Activated naive CD4-positive, alpha-beta T cell treated with anti-CD3 and anti-CD28 coated beads, Interleukin-2, amount 50 U/mL, for 24 hours (primary cell): ENCODE results near the gene AGAP1.
"Not testable (repeated sequence)": the region's sequence is repeated elsewhere in the genome, so short reads cannot be mapped to it uniquely, and the experiment has no call there.

ENCODE experiments used
- H3K27ac Mint-ChIP-seq: one replicate; pipeline ENCODE4 v1.8.0; 2021; ENCODE audit warnings: mild to moderate bottlenecking, mixed read lengths
- H3K27me3 Mint-ChIP-seq: one replicate; pipeline ENCODE4 v1.8.0; 2021; ENCODE audit warnings: mixed read lengths
- H3K36me3 Mint-ChIP-seq: one replicate; pipeline ENCODE4 v1.8.0; 2021; ENCODE audit warnings: mixed read lengths
- H3K4me1 Mint-ChIP-seq: one replicate; pipeline ENCODE4 v1.8.0; 2021; ENCODE audit warnings: mixed read lengths
- H3K4me3 Mint-ChIP-seq: one replicate; pipeline ENCODE4 v1.8.0; 2021; ENCODE audit warnings: mild to moderate bottlenecking, mixed read lengths
- H3K9me3 Mint-ChIP-seq: one replicate; pipeline ENCODE4 v1.8.0; 2021; ENCODE audit warnings: mixed read lengths

The AGAP1 gene

GRCh38 chr2:235747001-235747785 is 253.3 kb downstream of the AGAP1 start:
- H3K27me3 Mint-ChIP-seq, result peaks cover 6% of the 10 kb centered on the region
- H3K4me3 Mint-ChIP-seq, result no peak overlapping the region
- H3K36me3 Mint-ChIP-seq, result no peaks in the 10 kb centered on the region
- no peaks in the 10 kb centered on the region for H3K9me3 Mint-ChIP-seq
- no peak overlapping the region for H3K27ac Mint-ChIP-seq
- H3K4me1 Mint-ChIP-seq, result no peaks in the 10 kb centered on the region

- Mint-ChIP-seq H3K27ac (no peak overlapping the region), H3K36me3 (no peaks in the 10 kb centered on the region)
These were observed 253.9 kb downstream of the AGAP1 start for GRCh38 chr2:235747786-235748091.

GRCh38 chr2:235749121-235749770 is 255.4 kb downstream of the AGAP1 start:
- Mint-ChIP-seq H3K4me1 (no peaks in the 10 kb centered on the region), H3K27me3 (peaks cover 6% of the 10 kb centered on the region), H3K27ac (no peak overlapping the region), H3K36me3 (no peaks in the 10 kb centered on the region), H3K4me3 (no peak overlapping the region), H3K9me3 (no peaks in the 10 kb centered on the region)

More at GRCh38 chr2:235747786-235748091, 253.9 kb downstream of the AGAP1 start:
- peaks cover 6% of the 10 kb centered on the region for H3K27me3 Mint-ChIP-seq
- H3K4me3 Mint-ChIP-seq, result no peak overlapping the region
- H3K4me1 Mint-ChIP-seq, result no peaks in the 10 kb centered on the region
- no peaks in the 10 kb centered on the region for H3K9me3 Mint-ChIP-seq

GRCh38 chr2:235749771-235750160 is 255.9 kb downstream of the AGAP1 start:
- H3K36me3 Mint-ChIP-seq, result no peaks in the 10 kb centered on the region
- H3K9me3 Mint-ChIP-seq, result no peaks in the 10 kb centered on the region
- no peak overlapping the region for H3K27ac Mint-ChIP-seq
- no peaks in the 10 kb centered on the region for H3K4me1 Mint-ChIP-seq
- peaks cover 6% of the 10 kb centered on the region for H3K27me3 Mint-ChIP-seq
- no peak overlapping the region for H3K4me3 Mint-ChIP-seq

- H3K27ac Mint-ChIP-seq, result no peak overlapping the region
- H3K27me3 Mint-ChIP-seq, result peaks cover 6% of the 10 kb centered on the region
These were observed 259.0 kb downstream of the AGAP1 start for GRCh38 chr2:235752846-235753245.

GRCh38 chr2:235754357-235755207 is 260.7 kb downstream of the AGAP1 start:
- no peaks in the 10 kb centered on the region for H3K36me3 Mint-ChIP-seq
- H3K9me3 Mint-ChIP-seq, result no peaks in the 10 kb centered on the region
- no peak overlapping the region for H3K27ac Mint-ChIP-seq
- peaks cover 6% of the 10 kb centered on the region for H3K27me3 Mint-ChIP-seq
- H3K4me3 Mint-ChIP-seq, result no peak overlapping the region
- no peaks in the 10 kb centered on the region for H3K4me1 Mint-ChIP-seq

More at GRCh38 chr2:235752846-235753245, 259.0 kb downstream of the AGAP1 start:
- H3K36me3 Mint-ChIP-seq, result no peaks in the 10 kb centered on the region
- H3K4me1 Mint-ChIP-seq, result no peaks in the 10 kb centered on the region
- no peaks in the 10 kb centered on the region for H3K9me3 Mint-ChIP-seq
- H3K4me3 Mint-ChIP-seq, result no peak overlapping the region

- no peak overlapping the region for H3K4me3 Mint-ChIP-seq
- H3K4me1 Mint-ChIP-seq, result no peaks in the 10 kb centered on the region
- no peaks in the 10 kb centered on the region for H3K9me3 Mint-ChIP-seq
- peaks cover 4% of the 10 kb centered on the region for H3K27me3 Mint-ChIP-seq
- no peaks in the 10 kb centered on the region for H3K36me3 Mint-ChIP-seq
- no peak overlapping the region for H3K27ac Mint-ChIP-seq
These were observed 262.6 kb downstream of the AGAP1 start for GRCh38 chr2:235756491-235756890.

- no peaks in the 10 kb centered on the region for H3K4me1 Mint-ChIP-seq
- no peaks in the 10 kb centered on the region for H3K36me3 Mint-ChIP-seq
- H3K27me3 Mint-ChIP-seq, result no peaks in the 10 kb centered on the region
- H3K9me3 Mint-ChIP-seq, result no peaks in the 10 kb centered on the region
- H3K27ac Mint-ChIP-seq, result no peak overlapping the region
- no peak overlapping the region for H3K4me3 Mint-ChIP-seq
These were observed 263.4 kb downstream of the AGAP1 start for GRCh38 chr2:235757212-235757611.

GRCh38 chr2:235757640-235758039 is 263.8 kb downstream of the AGAP1 start:
- no peak overlapping the region for H3K4me3 Mint-ChIP-seq
- H3K9me3 Mint-ChIP-seq, result no peaks in the 10 kb centered on the region
- no peaks in the 10 kb centered on the region for H3K4me1 Mint-ChIP-seq
- H3K27ac Mint-ChIP-seq, result no peak overlapping the region
- H3K36me3 Mint-ChIP-seq, result no peaks in the 10 kb centered on the region
- H3K27me3 Mint-ChIP-seq, result no peaks in the 10 kb centered on the region

- Mint-ChIP-seq H3K4me1 (peaks cover 3% of the 10 kb centered on the region), H3K27ac (no peak overlapping the region), H3K9me3 (no peaks in the 10 kb centered on the region), H3K4me3 (no peak overlapping the region), H3K36me3 (no peaks in the 10 kb centered on the region), H3K27me3 (peaks cover under 1% of the 10 kb centered on the region)
These were observed 269.2 kb downstream of the AGAP1 start for GRCh38 chr2:235762832-235763598.

GRCh38 chr2:235763816-235764215 is 270.0 kb downstream of the AGAP1 start:
- Mint-ChIP-seq H3K4me1 (peaks cover 3% of the 10 kb centered on the region), H3K9me3 (no peaks in the 10 kb centered on the region), H3K27me3 (peaks cover 1% of the 10 kb centered on the region), H3K36me3 (no peaks in the 10 kb centered on the region), H3K27ac (no peak overlapping the region), H3K4me3 (no peak overlapping the region)

GRCh38 chr2:235764478-235764877 is 270.6 kb downstream of the AGAP1 start:
- H3K9me3 Mint-ChIP-seq, H3K27me3 Mint-ChIP-seq, H3K36me3 Mint-ChIP-seq, H3K27ac Mint-ChIP-seq, H3K4me1 Mint-ChIP-seq, H3K4me3 Mint-ChIP-seq: not testable (repeated sequence)

- H3K4me3 Mint-ChIP-seq, result no peak overlapping the region
- H3K36me3 Mint-ChIP-seq, result no peaks in the 10 kb centered on the region
- H3K27me3 Mint-ChIP-seq, result peaks cover 1% of the 10 kb centered on the region
- H3K9me3 Mint-ChIP-seq, result no peaks in the 10 kb centered on the region
- H3K27ac Mint-ChIP-seq, result no peak overlapping the region
- H3K4me1 Mint-ChIP-seq, result peaks cover 3% of the 10 kb centered on the region
These were observed 271.5 kb downstream of the AGAP1 start for GRCh38 chr2:235765181-235765820.

GRCh38 chr2:235766278-235766677 is 272.4 kb downstream of the AGAP1 start:
- Mint-ChIP-seq H3K36me3 (no peaks in the 10 kb centered on the region), H3K27me3 (peaks cover 1% of the 10 kb centered on the region), H3K9me3 (no peaks in the 10 kb centered on the region)

GRCh38 chr2:235768606-235769005 is 274.8 kb downstream of the AGAP1 start:
- H3K27me3 Mint-ChIP-seq, result peaks cover 1% of the 10 kb centered on the region

More at GRCh38 chr2:235766278-235766677, 272.4 kb downstream of the AGAP1 start:
- no peak overlapping the region for H3K4me3 Mint-ChIP-seq
- no peak overlapping the region for H3K27ac Mint-ChIP-seq
- H3K4me1 Mint-ChIP-seq, result peaks cover 3% of the 10 kb centered on the region

More at GRCh38 chr2:235768606-235769005, 274.8 kb downstream of the AGAP1 start:
- Mint-ChIP-seq H3K36me3 (no peaks in the 10 kb centered on the region), H3K27ac (no peak overlapping the region), H3K4me3 (no peak overlapping the region), H3K4me1 (peaks cover 3% of the 10 kb centered on the region), H3K9me3 (no peaks in the 10 kb centered on the region)
